ENCODE results near the gene ZNF792.
"Not testable (repeated sequence)": the region's sequence is repeated elsewhere in the genome, so short reads cannot be mapped to it uniquely, and the experiment has no call there.

Gene ZNF792

GRCh38 chr19:34990578-34991192 is 26.7 kb upstream of the ZNF792 start:
- Mint-ChIP-seq H3K27ac (no peak overlapping the region), H3K4me1 (ENCODE audit: low read depth) (peaks cover 6% of the 10 kb centered on the region), H3K4me3 (no peak overlapping the region), H3K9me3 (no peaks in the 10 kb centered on the region), H3K36me3 (ENCODE audit: low read depth) (no peaks in the 10 kb centered on the region), H3K27me3 (ENCODE audit: low read depth) (no peaks in the 10 kb centered on the region)

- H3K27ac Mint-ChIP-seq: no peak overlapping the region
- H3K36me3 Mint-ChIP-seq (ENCODE audit: low read depth): no peaks in the 10 kb centered on the region
- no peak overlapping the region for H3K4me3 Mint-ChIP-seq
- no peaks in the 10 kb centered on the region for H3K27me3 Mint-ChIP-seq (ENCODE audit: low read depth)
- H3K4me1 Mint-ChIP-seq (ENCODE audit: low read depth): peaks cover 12% of the 10 kb centered on the region
- H3K9me3 Mint-ChIP-seq: no peaks in the 10 kb centered on the region
Observed at GRCh38 chr19:34989298-34989697, 25.3 kb upstream of the ZNF792 start.

GRCh38 chr19:34988119-34988518 is 24.1 kb upstream of the ZNF792 start:
- peaks cover under 1% of the 10 kb centered on the region for H3K27me3 Mint-ChIP-seq (ENCODE audit: low read depth)
- H3K27ac Mint-ChIP-seq: no peak overlapping the region
- H3K36me3 Mint-ChIP-seq (ENCODE audit: low read depth): no peaks in the 10 kb centered on the region
- H3K4me1 Mint-ChIP-seq (ENCODE audit: low read depth): peaks cover 12% of the 10 kb centered on the region
- H3K9me3 Mint-ChIP-seq: no peaks in the 10 kb centered on the region
- no peak overlapping the region for H3K4me3 Mint-ChIP-seq

GRCh38 chr19:34985249-34986022 is 21.4 kb upstream of the ZNF792 start:
- Mint-ChIP-seq H3K9me3 (no peaks in the 10 kb centered on the region), H3K27me3 (ENCODE audit: low read depth) (peaks cover 11% of the 10 kb centered on the region), H3K36me3 (ENCODE audit: low read depth) (no peaks in the 10 kb centered on the region), H3K4me3 (no peak overlapping the region), H3K4me1 (ENCODE audit: low read depth) (peaks cover 10% of the 10 kb centered on the region), H3K27ac (peak overlapping the region; percentile 46)

- peaks cover 11% of the 10 kb centered on the region for H3K27me3 Mint-ChIP-seq (ENCODE audit: low read depth)
- H3K27ac Mint-ChIP-seq: no peak overlapping the region
- no peaks in the 10 kb centered on the region for H3K36me3 Mint-ChIP-seq (ENCODE audit: low read depth)
- no peak overlapping the region for H3K4me3 Mint-ChIP-seq
- peaks cover 9% of the 10 kb centered on the region for H3K4me1 Mint-ChIP-seq (ENCODE audit: low read depth)
- no peaks in the 10 kb centered on the region for H3K9me3 Mint-ChIP-seq
Observed at GRCh38 chr19:34984287-34984686, 20.3 kb upstream of the ZNF792 start.

- Mint-ChIP-seq H3K27ac (no peak overlapping the region), H3K27me3 (ENCODE audit: low read depth) (peaks cover 11% of the 10 kb centered on the region), H3K4me3 (no peak overlapping the region), H3K4me1 (ENCODE audit: low read depth) (peaks cover 9% of the 10 kb centered on the region), H3K9me3 (no peaks in the 10 kb centered on the region), H3K36me3 (ENCODE audit: low read depth) (no peaks in the 10 kb centered on the region)
Observed at GRCh38 chr19:34983786-34984185, 19.8 kb upstream of the ZNF792 start.

GRCh38 chr19:34982275-34982674 is 18.2 kb upstream of the ZNF792 start:
- peaks cover 9% of the 10 kb centered on the region for H3K4me1 Mint-ChIP-seq (ENCODE audit: low read depth)
- no peaks in the 10 kb centered on the region for H3K9me3 Mint-ChIP-seq
- H3K4me3 Mint-ChIP-seq: no peak overlapping the region
- H3K36me3 Mint-ChIP-seq (ENCODE audit: low read depth): no peaks in the 10 kb centered on the region
- H3K27ac Mint-ChIP-seq: no peak overlapping the region
- peaks cover 11% of the 10 kb centered on the region for H3K27me3 Mint-ChIP-seq (ENCODE audit: low read depth)

GRCh38 chr19:34979819-34980640 is 16.0 kb upstream of the ZNF792 start:
- Mint-ChIP-seq H3K4me3 (no peak overlapping the region), H3K36me3 (ENCODE audit: low read depth) (no peaks in the 10 kb centered on the region), H3K27me3 (ENCODE audit: low read depth) (peaks cover 11% of the 10 kb centered on the region), H3K4me1 (ENCODE audit: low read depth) (peaks cover under 1% of the 10 kb centered on the region), H3K27ac (no peak overlapping the region), H3K9me3 (peaks cover 7% of the 10 kb centered on the region)

- H3K36me3 Mint-ChIP-seq (ENCODE audit: low read depth): no peaks in the 10 kb centered on the region
- no peaks in the 10 kb centered on the region for H3K27me3 Mint-ChIP-seq (ENCODE audit: low read depth)
- peaks cover 7% of the 10 kb centered on the region for H3K4me1 Mint-ChIP-seq (ENCODE audit: low read depth)
- H3K9me3 Mint-ChIP-seq: peaks cover 7% of the 10 kb centered on the region
- H3K4me3 Mint-ChIP-seq: no peak overlapping the region
- H3K27ac Mint-ChIP-seq: no peak overlapping the region
Observed at GRCh38 chr19:34976611-34977010, 12.6 kb upstream of the ZNF792 start.

GRCh38 chr19:34975056-34975455 is 11.0 kb upstream of the ZNF792 start:
- H3K36me3 Mint-ChIP-seq (ENCODE audit: low read depth): no peaks in the 10 kb centered on the region
- no peak overlapping the region for H3K4me3 Mint-ChIP-seq
- H3K27ac Mint-ChIP-seq: no peak overlapping the region
- peaks cover 7% of the 10 kb centered on the region for H3K9me3 Mint-ChIP-seq
- peaks cover 7% of the 10 kb centered on the region for H3K4me1 Mint-ChIP-seq (ENCODE audit: low read depth)
- no peaks in the 10 kb centered on the region for H3K27me3 Mint-ChIP-seq (ENCODE audit: low read depth)

GRCh38 chr19:34974646-34975045 is 10.6 kb upstream of the ZNF792 start:
- peaks cover 7% of the 10 kb centered on the region for H3K4me1 Mint-ChIP-seq (ENCODE audit: low read depth)
- no peak overlapping the region for H3K27ac Mint-ChIP-seq
- no peaks in the 10 kb centered on the region for H3K27me3 Mint-ChIP-seq (ENCODE audit: low read depth)
- H3K36me3 Mint-ChIP-seq (ENCODE audit: low read depth): no peaks in the 10 kb centered on the region
- H3K4me3 Mint-ChIP-seq: no peak overlapping the region
- H3K9me3 Mint-ChIP-seq: peaks cover 11% of the 10 kb centered on the region

- peaks cover 26% of the 10 kb centered on the region for H3K9me3 Mint-ChIP-seq
Observed at GRCh38 chr19:34972163-34972705, 8.2 kb upstream of the ZNF792 start.

GRCh38 chr19:34970185-34970780 is 6.3 kb upstream of the ZNF792 start:
- H3K36me3 Mint-ChIP-seq (ENCODE audit: low read depth); H3K27ac Mint-ChIP-seq; H3K4me3 Mint-ChIP-seq; H3K4me1 Mint-ChIP-seq (ENCODE audit: low read depth); H3K27me3 Mint-ChIP-seq (ENCODE audit: low read depth): not testable (repeated sequence)
- peaks cover 30% of the 10 kb centered on the region for H3K9me3 Mint-ChIP-seq

More at GRCh38 chr19:34972163-34972705, 8.2 kb upstream of the ZNF792 start:
- Mint-ChIP-seq H3K4me3 (no peak overlapping the region), H3K27me3 (ENCODE audit: low read depth) (no peaks in the 10 kb centered on the region), H3K4me1 (ENCODE audit: low read depth) (peaks cover 7% of the 10 kb centered on the region), H3K36me3 (ENCODE audit: low read depth) (peaks cover 2% of the 10 kb centered on the region), H3K27ac (no peak overlapping the region)

- Mint-ChIP-seq H3K4me3 (no peak overlapping the region), H3K36me3 (ENCODE audit: low read depth) (peaks cover 6% of the 10 kb centered on the region), H3K4me1 (ENCODE audit: low read depth) (peaks cover 10% of the 10 kb centered on the region), H3K9me3 (peaks cover 30% of the 10 kb centered on the region), H3K27me3 (ENCODE audit: low read depth) (peaks cover 4% of the 10 kb centered on the region), H3K27ac (no peak overlapping the region)
Observed at GRCh38 chr19:34969721-34970120, 5.7 kb upstream of the ZNF792 start.
